Activated T-cell treated with anti-CD3 and anti-CD28 coated beads, Interleukin-2, amount 50 U/mL, for 24 hours (primary cell): ENCODE data around the gene EMC6.

ENCODE experiments used
- DNase-seq: peaks from one replicate; pipeline ENCODE4 v3.0.0-alpha.2; 2020
- H3K27ac Mint-ChIP-seq: 2 replicates; pipeline ENCODE4 v1.8.0; 2020; ENCODE audit warnings: mild to moderate bottlenecking, mixed read lengths
- H3K27me3 Mint-ChIP-seq: 2 replicates; pipeline ENCODE4 v1.8.0; 2020; ENCODE audit warnings: mixed read lengths
- H3K36me3 Mint-ChIP-seq: 2 replicates; pipeline ENCODE4 v1.8.0; 2020; ENCODE audit warnings: low read depth, mixed read lengths
- H3K4me1 Mint-ChIP-seq: 2 replicates; pipeline ENCODE4 v1.8.0; 2020; ENCODE audit warnings: low read depth, mixed read lengths
- H3K4me3 Mint-ChIP-seq: 2 replicates; pipeline ENCODE4 v1.8.0; 2020; ENCODE audit warnings: mild to moderate bottlenecking, moderate library complexity, mixed read lengths
- H3K9me3 Mint-ChIP-seq: 2 replicates; pipeline ENCODE4 v1.8.0; 2020; ENCODE audit warnings: mixed read lengths

Gene EMC6

DNA sequence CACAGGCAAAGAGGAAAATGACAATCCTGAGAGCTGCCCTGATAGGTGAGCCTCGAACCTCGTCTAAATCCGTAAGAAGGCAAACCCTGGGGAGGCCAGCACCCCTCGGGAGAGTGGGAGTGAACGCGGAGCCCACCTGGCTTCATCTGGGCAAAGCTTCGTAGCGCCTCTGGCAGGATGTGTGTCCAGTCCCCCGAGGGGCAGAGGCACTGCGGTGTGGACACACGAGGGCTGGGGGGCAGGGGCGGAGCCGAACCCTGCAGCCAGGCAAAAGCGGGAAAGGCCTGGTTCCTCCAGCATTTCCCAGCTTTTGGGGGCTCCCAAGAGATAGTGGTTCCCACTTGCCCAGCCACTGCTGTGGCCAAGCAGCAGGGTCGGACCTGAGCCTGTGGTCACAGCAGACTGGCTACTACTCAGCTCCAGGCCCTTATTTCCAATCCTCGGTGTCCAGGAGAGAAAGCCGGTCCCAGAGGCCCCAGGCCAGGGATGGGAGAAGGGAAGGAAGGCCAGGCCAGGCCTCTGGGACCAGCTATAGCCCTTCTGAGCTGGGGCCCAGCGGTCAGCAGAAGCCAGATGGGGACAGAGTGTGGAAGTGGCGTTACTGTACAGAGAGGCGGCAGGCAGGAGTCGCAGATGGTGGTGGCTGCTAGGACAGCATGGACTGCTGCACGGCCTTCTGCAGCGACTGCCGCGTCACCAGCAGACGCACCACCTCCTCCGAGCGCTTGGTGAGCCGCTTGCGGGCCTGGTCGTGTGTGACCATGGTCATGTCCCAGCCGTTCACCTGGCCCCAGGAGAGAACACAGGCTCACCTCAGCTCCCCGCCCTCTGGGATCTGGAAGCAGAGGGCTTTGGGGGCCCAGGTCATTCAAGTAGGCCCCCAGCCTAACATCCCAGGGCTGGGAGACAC is 5.3 kb upstream of the EMC6 start:
- Mint-ChIP-seq H3K27me3 (no peaks in the 10 kb centered on the region), H3K36me3 (peaks cover 18% of the 10 kb centered on the region), H3K4me3 (no peak overlapping the region), H3K9me3 (no peaks in the 10 kb centered on the region), H3K27ac (no peak overlapping the region), H3K4me1 (peaks cover 10% of the 10 kb centered on the region)
- no peak for DNase-seq

GRCh38 chr17:3665834-3666233 is 2.8 kb upstream of the EMC6 start:
- DNase-seq: no peak
- Mint-ChIP-seq H3K27me3 (no peaks in the 10 kb centered on the region), H3K9me3 (no peaks in the 10 kb centered on the region), H3K4me1 (peaks cover 24% of the 10 kb centered on the region), H3K4me3 (no peak overlapping the region), H3K27ac (no peak overlapping the region), H3K36me3 (peaks cover 32% of the 10 kb centered on the region)

- Mint-ChIP-seq H3K27ac (no peak overlapping the region), H3K4me1 (peaks cover 29% of the 10 kb centered on the region), H3K9me3 (no peaks in the 10 kb centered on the region), H3K36me3 (peaks cover 31% of the 10 kb centered on the region), H3K4me3 (peak overlapping the region; percentile 95), H3K27me3 (no peaks in the 10 kb centered on the region)
- no peak for DNase-seq
These were observed 2.1 kb upstream of the EMC6 start for GRCh38 chr17:3666516-3666915.

DNA sequence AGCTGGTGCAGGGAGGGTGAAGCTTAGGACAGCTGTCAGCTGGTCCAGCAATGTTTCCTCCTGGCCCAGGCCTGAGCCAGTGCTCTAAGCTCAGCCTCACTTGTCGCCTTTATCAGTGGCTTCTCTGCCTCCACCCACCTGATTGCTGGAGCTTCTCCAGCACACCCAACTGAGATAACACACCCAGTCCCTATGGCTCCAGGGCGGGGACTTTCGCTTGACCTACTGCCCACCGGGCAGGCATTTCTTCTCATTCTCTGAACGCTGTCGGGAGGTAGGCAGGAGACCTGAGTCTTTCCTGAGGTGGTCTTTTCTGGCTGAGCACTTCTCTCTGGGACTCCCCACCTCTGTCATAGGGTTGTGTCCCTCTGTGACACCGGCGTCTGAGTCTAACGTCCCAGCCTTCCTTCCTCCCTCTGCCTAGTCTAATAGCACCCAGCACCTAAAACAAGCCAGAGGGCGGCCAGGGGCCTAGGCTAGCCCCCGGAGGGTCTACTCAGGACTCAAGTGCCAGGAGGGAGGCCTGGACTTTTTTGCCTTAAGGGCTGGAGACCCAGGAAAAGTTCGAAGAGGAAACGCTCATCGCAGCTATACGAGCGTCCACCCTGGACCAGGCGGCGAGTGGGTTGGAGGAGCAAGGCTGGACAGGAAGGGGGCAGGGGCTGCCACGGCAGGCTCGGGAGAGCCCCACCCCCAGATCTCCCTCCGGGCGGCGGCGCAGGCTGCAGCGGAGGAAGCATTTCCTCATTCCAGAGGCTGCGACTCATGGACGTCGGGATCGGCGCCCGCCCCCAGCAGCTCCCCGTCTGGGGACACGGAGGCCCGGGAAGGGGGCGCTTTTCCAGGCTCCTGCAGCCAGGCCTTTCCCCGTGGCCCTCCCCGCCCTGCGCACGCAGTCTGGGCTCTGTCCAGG is 990 bp upstream of the EMC6 start:
- no peaks in the 10 kb centered on the region for H3K27me3 Mint-ChIP-seq
- no peak for DNase-seq
- H3K27ac Mint-ChIP-seq: peak overlapping the region; percentile 64
- peak overlapping the region; percentile 95 for H3K4me3 Mint-ChIP-seq
- peaks cover 35% of the 10 kb centered on the region for H3K4me1 Mint-ChIP-seq
- H3K9me3 Mint-ChIP-seq: no peaks in the 10 kb centered on the region
- H3K36me3 Mint-ChIP-seq: peaks cover 37% of the 10 kb centered on the region

DNA sequence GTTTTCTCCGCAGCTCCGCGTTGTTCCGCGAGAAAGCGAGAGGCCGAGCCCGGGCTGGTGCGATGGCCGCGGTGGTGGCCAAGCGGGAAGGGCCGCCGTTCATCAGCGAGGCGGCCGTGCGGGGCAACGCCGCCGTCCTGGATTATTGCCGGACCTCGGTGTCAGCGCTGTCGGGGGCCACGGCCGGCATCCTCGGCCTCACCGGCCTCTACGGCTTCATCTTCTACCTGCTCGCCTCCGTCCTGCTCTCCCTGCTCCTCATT is 404 bp downstream of the EMC6 start:
- H3K4me1 Mint-ChIP-seq: peaks cover 35% of the 10 kb centered on the region
- DNase-seq: no peak
- peaks cover 42% of the 10 kb centered on the region for H3K36me3 Mint-ChIP-seq
- no peaks in the 10 kb centered on the region for H3K27me3 Mint-ChIP-seq
- no peaks in the 10 kb centered on the region for H3K9me3 Mint-ChIP-seq
- peak overlapping the region; percentile 96 for H3K27ac Mint-ChIP-seq
- H3K4me3 Mint-ChIP-seq: peak overlapping the region; percentile 95

DNA sequence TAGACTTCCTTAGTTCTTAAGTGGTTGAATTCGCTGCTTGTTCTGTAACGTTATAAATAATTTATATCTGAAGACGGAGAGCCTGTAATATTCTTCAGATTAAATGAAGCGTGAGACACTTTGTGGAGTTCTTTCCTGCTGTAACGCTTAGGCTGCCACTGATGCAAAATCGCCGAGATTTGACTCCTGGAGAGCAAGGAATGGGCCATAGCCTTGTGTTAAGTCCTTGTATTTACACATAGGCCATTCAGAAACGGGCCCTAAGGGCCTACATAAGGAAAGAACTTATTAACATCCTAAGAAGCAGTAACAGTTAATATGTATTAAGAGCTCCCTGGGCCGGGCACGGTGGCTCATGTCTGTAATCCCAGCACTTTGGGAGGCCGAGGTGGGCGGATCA is 936 bp downstream of the EMC6 start:
- Mint-ChIP-seq H3K27me3 (no peaks in the 10 kb centered on the region), H3K36me3 (peaks cover 41% of the 10 kb centered on the region), H3K4me3 (peak overlapping the region; percentile 95), H3K9me3 (no peaks in the 10 kb centered on the region), H3K27ac (peak overlapping the region; percentile 96), H3K4me1 (peaks cover 35% of the 10 kb centered on the region)
- DNase-seq: no peak

DNA sequence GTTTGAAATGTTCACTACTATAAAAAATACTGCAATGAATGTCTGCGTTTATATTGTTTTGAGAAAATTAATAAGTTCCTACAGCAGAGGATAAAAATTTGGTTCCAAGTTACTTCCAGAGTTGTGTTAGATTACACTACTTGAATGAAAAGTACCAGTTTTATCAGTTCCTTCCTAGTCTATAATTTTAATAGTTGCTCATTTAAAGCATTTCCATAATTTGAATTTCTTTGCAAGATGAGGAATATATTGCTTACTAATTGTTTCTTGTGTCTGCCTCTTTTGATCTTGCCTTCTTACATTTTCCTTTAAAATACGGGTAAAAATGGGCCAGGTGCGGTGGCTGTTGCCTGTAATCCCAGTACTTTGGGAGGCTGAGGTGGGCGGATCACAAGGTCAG is 4.0 kb downstream of the EMC6 start:
- H3K4me3 Mint-ChIP-seq: no peak overlapping the region
- no peak overlapping the region for H3K27ac Mint-ChIP-seq
- DNase-seq: no peak
- peaks cover 55% of the 10 kb centered on the region for H3K36me3 Mint-ChIP-seq
- H3K9me3 Mint-ChIP-seq: no peaks in the 10 kb centered on the region
- H3K27me3 Mint-ChIP-seq: no peaks in the 10 kb centered on the region
- peaks cover 29% of the 10 kb centered on the region for H3K4me1 Mint-ChIP-seq

DNA sequence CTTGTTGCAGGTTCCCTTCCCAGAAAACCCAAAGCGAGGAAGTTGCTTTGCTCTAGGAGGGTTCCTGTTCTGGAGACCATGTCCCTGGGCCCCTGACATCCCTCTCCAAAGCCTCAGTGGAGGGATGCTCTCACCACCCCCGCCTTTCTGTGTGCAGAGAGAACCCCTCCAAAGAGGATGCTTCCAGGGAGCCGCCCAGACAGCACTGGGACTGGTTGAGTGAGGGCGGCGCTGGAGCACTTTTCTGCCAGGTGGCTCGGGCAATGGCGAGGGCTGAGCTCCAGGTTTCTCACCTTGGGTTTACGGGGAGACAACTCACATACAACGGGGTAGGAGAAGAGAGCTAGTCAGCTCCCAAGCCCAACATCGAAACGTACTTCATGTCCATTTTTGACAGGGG is 7.3 kb downstream of the EMC6 start:
- DNase-seq: no peak
- peaks cover 11% of the 10 kb centered on the region for H3K4me1 Mint-ChIP-seq
- H3K27me3 Mint-ChIP-seq: no peaks in the 10 kb centered on the region
- no peak overlapping the region for H3K4me3 Mint-ChIP-seq
- H3K27ac Mint-ChIP-seq: no peak overlapping the region
- no peaks in the 10 kb centered on the region for H3K9me3 Mint-ChIP-seq
- peaks cover 52% of the 10 kb centered on the region for H3K36me3 Mint-ChIP-seq

- Mint-ChIP-seq H3K27me3 (no peaks in the 10 kb centered on the region), H3K36me3 (peaks cover 51% of the 10 kb centered on the region), H3K27ac (peak overlapping the region; percentile 76), H3K4me1 (peaks cover 8% of the 10 kb centered on the region), H3K9me3 (no peaks in the 10 kb centered on the region), H3K4me3 (no peak overlapping the region)
- DNase-seq: no peak
These were observed 9.6 kb downstream of the EMC6 start for GRCh38 chr17:3678095-3678820.

GRCh38 chr17:3678821-3679530 is 10.4 kb downstream of the EMC6 start:
- Mint-ChIP-seq H3K36me3 (peaks cover 55% of the 10 kb centered on the region), H3K9me3 (no peaks in the 10 kb centered on the region), H3K4me1 (peaks cover 9% of the 10 kb centered on the region), H3K27me3 (no peaks in the 10 kb centered on the region), H3K27ac (no peak overlapping the region), H3K4me3 (no peak overlapping the region)
- DNase-seq: no peak

GRCh38 chr17:3679531-3680126 is 11.0 kb downstream of the EMC6 start:
- Mint-ChIP-seq H3K27me3 (no peaks in the 10 kb centered on the region), H3K27ac (no peak overlapping the region), H3K9me3 (no peaks in the 10 kb centered on the region), H3K36me3 (peaks cover 61% of the 10 kb centered on the region), H3K4me3 (no peak overlapping the region), H3K4me1 (peaks cover 9% of the 10 kb centered on the region)
- DNase-seq: no peak

DNA sequence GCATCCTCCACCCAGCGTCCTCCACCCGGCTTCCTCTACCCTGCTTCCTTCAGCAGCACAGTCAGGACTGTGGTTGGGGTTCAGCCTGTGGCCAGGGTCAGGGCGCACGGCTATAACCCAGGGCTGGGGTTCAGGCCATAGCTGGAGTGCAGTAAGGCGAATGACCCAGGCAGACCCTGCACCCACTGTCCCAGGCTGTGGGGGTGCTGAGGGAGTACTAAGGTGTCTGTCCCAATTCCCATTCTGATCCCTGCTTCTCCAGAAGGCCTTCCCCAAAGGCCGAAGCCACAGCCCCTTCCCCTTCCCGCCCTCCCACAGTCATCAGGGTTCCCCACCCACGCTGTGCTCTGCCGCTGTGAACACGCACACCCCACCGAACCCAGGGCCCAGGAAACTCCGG is 12.4 kb downstream of the EMC6 start:
- Mint-ChIP-seq H3K27me3 (no peaks in the 10 kb centered on the region), H3K36me3 (peaks cover 67% of the 10 kb centered on the region), H3K27ac (no peak overlapping the region), H3K4me3 (no peak overlapping the region), H3K4me1 (peaks cover 9% of the 10 kb centered on the region), H3K9me3 (no peaks in the 10 kb centered on the region)
- no peak for DNase-seq

- H3K4me3 Mint-ChIP-seq: no peak overlapping the region
These were observed 13.0 kb downstream of the EMC6 start for GRCh38 chr17:3681565-3681964.

GRCh38 chr17:3682033-3682432 is 13.4 kb downstream of the EMC6 start:
- Mint-ChIP-seq H3K9me3 (no peaks in the 10 kb centered on the region), H3K27ac (no peak overlapping the region), H3K4me1 (peaks cover 9% of the 10 kb centered on the region), H3K27me3 (no peaks in the 10 kb centered on the region), H3K4me3 (no peak overlapping the region), H3K36me3 (peaks cover 60% of the 10 kb centered on the region)
- DNase-seq: no peak

More at GRCh38 chr17:3681565-3681964, 13.0 kb downstream of the EMC6 start:
- no peaks in the 10 kb centered on the region for H3K27me3 Mint-ChIP-seq
- H3K36me3 Mint-ChIP-seq: peaks cover 63% of the 10 kb centered on the region
- H3K9me3 Mint-ChIP-seq: no peaks in the 10 kb centered on the region
- peaks cover 9% of the 10 kb centered on the region for H3K4me1 Mint-ChIP-seq
- no peak for DNase-seq
- no peak overlapping the region for H3K27ac Mint-ChIP-seq
